H1 (cell line): ENCODE results near the gene GAS2. TPM values are rescaled to one million over a fixed set of nuclear protein-coding genes. Genes with fewer than 3 reads are reported as not detected.

Experiments
- CTCF ChIA-PET: fragments of 300-600 bp; sonication (Branson Sonifier 250); formaldehyde crosslinking; loops from one replicate; lab custom pipeline; 2021; ENCODE audit not compliant: partially characterized antibody; lab: Charles Lee
- POLR2A ChIA-PET: fragments of 300-600 bp; sonication (Branson Sonifier 250); formaldehyde crosslinking; loops from one replicate; lab custom pipeline; 2021; ENCODE audit warnings: inconsistent platforms; ENCODE audit not compliant: partially characterized antibody; lab: Charles Lee
- DNase-seq, 2 experiments: peaks; one replicate each; pipeline versions ENCODE4 v3.0.0 to v3.0.0-alpha.2; 2010 to 2022; ENCODE audit warnings: low spot score in 2 of 2, low read depth in 1 of 2, mixed read lengths in 1 of 2
- FAIRE-seq: peaks from 2 replicates; lab custom pipeline; 2011; peaks lifted over from hg19 to GRCh38; lab: Jason Lieb, UNC
- H2AFZ ChIP-seq: 2 replicates; pipeline ENCODE4 v1.8.1; 2012; ENCODE audit warnings: low read length, inconsistent platforms
- H2AK5ac ChIP-seq: 2 replicates; pipeline ENCODE4 v1.6.1; 2013; ENCODE audit warnings: low read depth, low read length
- H2BK120ac ChIP-seq: replicated peaks from 2 replicates; pipeline ENCODE3; 2013; ENCODE audit warnings: low read depth, low read length, inconsistent platforms
- H2BK12ac ChIP-seq: 2 replicates; pipeline ENCODE4 v1.6.1; 2013; ENCODE audit warnings: low read depth, low read length
- H2BK15ac ChIP-seq: 2 replicates; pipeline ENCODE4 v1.6.1; 2013; ENCODE audit warnings: low read length
- H2BK20ac ChIP-seq: 2 replicates; pipeline ENCODE4 v1.6.1; 2013; ENCODE audit warnings: low read length
- H2BK5ac ChIP-seq: 2 replicates; pipeline ENCODE4 v1.6.1; 2013; ENCODE audit warnings: low read depth, low read length
- H3K14ac ChIP-seq: 2 replicates; pipeline ENCODE4 v1.6.1; 2013; ENCODE audit warnings: inconsistent platforms; ENCODE audit not compliant: insufficient read length
- H3K18ac ChIP-seq: 2 replicates; pipeline ENCODE4 v1.6.1; 2013; ENCODE audit warnings: low read length; ENCODE audit errors: extremely low read depth
- H3K23ac ChIP-seq: 2 replicates; pipeline ENCODE4 v1.6.1; 2013; ENCODE audit warnings: inconsistent platforms; ENCODE audit not compliant: insufficient read length
- H3K23me2 ChIP-seq: 2 replicates; pipeline ENCODE4 v1.6.1; 2013; ENCODE audit warnings: low read depth, low read length
- H3K27ac ChIP-seq: 2 replicates; pipeline ENCODE4 v1.6.1; 2011; ENCODE audit warnings: low read depth, low read length, inconsistent platforms
- H3K27me3 ChIP-seq, 4 experiments: replicated peaks in 1 of 4; 1 replicate in 1 of 4; 2 replicates in 3 of 4; pipeline versions ENCODE4 v1.6.1 to v1.8.1; 2011 to 2013; ENCODE audit warnings: low read length in 3 of 4, mild to moderate bottlenecking in 3 of 4, inconsistent platforms in 2 of 4, mixed read lengths in 2 of 4, moderate library complexity in 1 of 4; ENCODE audit not compliant: control insufficient read depth in 3 of 4, insufficient read depth in 3 of 4; ENCODE audit errors: extremely low read depth in 1 of 4
- H3K36me3 ChIP-seq, 4 experiments: 2 replicates each; pipeline versions ENCODE4 v1.6.1 to v1.8.1; 2011 to 2013; ENCODE audit warnings: mild to moderate bottlenecking in 4 of 4, low read length in 3 of 4, moderate library complexity in 2 of 4, control low read depth in 1 of 4, inconsistent platforms in 1 of 4; ENCODE audit not compliant: insufficient read depth in 4 of 4, control insufficient read depth in 2 of 4
- H3K4ac ChIP-seq: replicated peaks from 2 replicates; pipeline ENCODE3; 2013; ENCODE audit warnings: low read length, low read depth, mixed read lengths, inconsistent platforms; ENCODE audit not compliant: insufficient read length
- H3K4me1 ChIP-seq, 4 experiments: replicated peaks in 1 of 4; 1 replicate in 1 of 4; 2 replicates in 3 of 4; pipeline versions ENCODE4 v1.6.1 to v1.8.1; 2011 to 2013; ENCODE audit warnings: low read length in 3 of 4, inconsistent platforms in 2 of 4, mixed read lengths in 1 of 4; ENCODE audit not compliant: insufficient read depth in 4 of 4, control insufficient read depth in 3 of 4
- H3K4me2 ChIP-seq, 2 experiments: 2 replicates each; pipeline versions ENCODE4 v1.6.1 to v1.8.1; 2011 to 2013; ENCODE audit warnings: low read depth in 2 of 2, low read length in 2 of 2, control low read depth in 1 of 2, inconsistent platforms in 1 of 2, mild to moderate bottlenecking in 1 of 2; ENCODE audit not compliant: insufficient read depth in 1 of 2
- H3K4me3 ChIP-seq, 4 experiments: fragments of 200-600, 300-600 bp in 1 of 4; sonication (generic), shearing (Covaris generic), sonication (Bioruptor Twin) in 1 of 4; 2 replicates each; pipeline versions ENCODE4 v1.5.1 to v1.8.1; 2011 to 2016; ENCODE audit warnings: low read length in 4 of 4, low read depth in 3 of 4, control low read depth in 2 of 4, inconsistent platforms in 2 of 4, mild to moderate bottlenecking in 2 of 4, mixed read lengths in 1 of 4, moderate library complexity in 1 of 4; ENCODE audit not compliant: insufficient read depth in 2 of 4; ENCODE audit errors: extremely low read depth in 1 of 4
- H3K56ac ChIP-seq: replicated peaks from 2 replicates; pipeline ENCODE3; 2013; ENCODE audit warnings: low read depth, mild to moderate bottlenecking, mixed read lengths, low read length, inconsistent platforms; ENCODE audit not compliant: insufficient read length
- H3K79me1 ChIP-seq: 2 replicates; pipeline ENCODE4 v1.6.1; 2013; ENCODE audit warnings: low read depth, low read length, control low read depth
- H3K79me2 ChIP-seq, 2 experiments: 2 replicates each; pipeline versions ENCODE4 v1.6.1 to v1.8.1; 2012 to 2013; ENCODE audit warnings: low read length in 2 of 2, mild to moderate bottlenecking in 2 of 2, inconsistent platforms in 1 of 2; ENCODE audit not compliant: insufficient read depth in 2 of 2, control insufficient read depth in 1 of 2
- H3K9ac ChIP-seq, 4 experiments: replicated peaks in 1 of 4; 1 replicate in 1 of 4; 2 replicates in 3 of 4; pipeline versions ENCODE4 v1.6.1 to v1.8.1; 2011 to 2013; ENCODE audit warnings: low read depth in 3 of 4, low read length in 3 of 4, control low read depth in 2 of 4, mild to moderate bottlenecking in 2 of 4, moderate library complexity in 2 of 4, inconsistent platforms in 1 of 4; ENCODE audit errors: extremely low read depth in 1 of 4
- H3K9me3 ChIP-seq, 2 experiments: 2 replicates each; pipeline versions ENCODE4 v1.6.1 to v1.8.1; 2012 to 2013; ENCODE audit warnings: mild to moderate bottlenecking in 2 of 2, moderate library complexity in 2 of 2, control low read depth in 1 of 2, inconsistent platforms in 1 of 2, low read depth in 1 of 2, low read length in 1 of 2, mixed read lengths in 1 of 2; ENCODE audit not compliant: insufficient read depth in 2 of 2
- H4K20me1 ChIP-seq, 2 experiments: replicated peaks in 1 of 2; 2 replicates each; pipeline versions ENCODE3 to v1.8.1; 2011 to 2013; ENCODE audit warnings: inconsistent platforms in 2 of 2, low read length in 2 of 2, mild to moderate bottlenecking in 1 of 2; ENCODE audit not compliant: insufficient read depth in 2 of 2, control insufficient read depth in 1 of 2
- H4K5ac ChIP-seq: 2 replicates; pipeline ENCODE4 v1.6.1; 2013; ENCODE audit warnings: low read length, low read depth, mixed read lengths, inconsistent platforms; ENCODE audit not compliant: insufficient read length
- H4K8ac ChIP-seq: 2 replicates; pipeline ENCODE4 v1.8.0; 2013; ENCODE audit warnings: mild to moderate bottlenecking, moderate library complexity, low read length, inconsistent platforms; ENCODE audit not compliant: insufficient read depth; ENCODE audit errors: extremely low read depth
- H4K91ac ChIP-seq: replicated peaks from 2 replicates; pipeline ENCODE3; 2013; ENCODE audit warnings: low read length, mixed read lengths, inconsistent platforms; ENCODE audit not compliant: insufficient read length
- ASH2L ChIP-seq: fragments of 200-600, 300-600 bp; sonication (generic); IDR thresholded peaks from one replicate; pipeline ENCODE4 v1.7.1; 2017; ENCODE audit warnings: low read length
- ATF2 ChIP-seq: IDR thresholded peaks from 2 replicates; pipeline ENCODE4 v1.6.1; 2012; ENCODE audit warnings: low read length, inconsistent platforms
- CEBPB ChIP-seq: IDR thresholded peaks from 2 replicates; pipeline ENCODE4 v1.6.1; 2012; ENCODE audit warnings: low read depth, low read length
- CREB1 ChIP-seq: IDR thresholded peaks from 2 replicates; pipeline ENCODE4 v1.6.1; 2012; ENCODE audit warnings: inconsistent platforms
- CTCF ChIP-seq, 3 experiments: IDR thresholded peaks; 1 replicate in 2 of 3; 2 replicates in 1 of 3; pipeline versions ENCODE4 v1.5.1 to v1.6.1; 2011; ENCODE audit warnings: low read length in 3 of 3, mild to moderate bottlenecking in 3 of 3, inconsistent platforms in 2 of 3, low read depth in 1 of 3, moderate library complexity in 1 of 3; ENCODE audit not compliant: insufficient read depth in 1 of 3; ENCODE audit errors: control extremely low read depth in 1 of 3
- E2F6 ChIP-seq: IDR thresholded peaks from 2 replicates; pipeline ENCODE4 v1.6.1; 2012; ENCODE audit warnings: inconsistent platforms
- EZH2 ChIP-seq: fragments of 200-600 bp; sonication (generic); IDR thresholded peaks from 2 replicates; pipeline ENCODE4 v1.7.1; 2012; ENCODE audit warnings: low read depth, mild to moderate bottlenecking, moderate library complexity, low read length, inconsistent platforms; ENCODE audit not compliant: severe bottlenecking
- GABPA ChIP-seq: IDR thresholded peaks from 2 replicates; pipeline ENCODE4 v1.6.1; 2011; ENCODE audit warnings: mild to moderate bottlenecking, low read length, moderate library complexity, borderline replicate concordance; ENCODE audit not compliant: insufficient read depth
- WGBS, 2 experiments: shearing (Covaris generic) in 1 of 2; methylation state at CpG; one replicate each; pipeline versions ENCODE4 v1.1.6 to v1.1.7; 2013 to 2015; ENCODE audit warnings: low lambda C conversion rate in 2 of 2, mixed read lengths in 2 of 2, inconsistent platforms in 1 of 2, low coverage in 1 of 2, missing lambda C conversion rate in 1 of 2; ENCODE audit not compliant: insufficient replicate concordance in 2 of 2, insufficient coverage in 1 of 2, insufficient read length in 1 of 2; ENCODE audit errors: extremely low coverage in 1 of 2, missing lambda C conversion rate in 1 of 2; 5-methylcytosine and 5-hydroxymethylcytosine counted together
- polyA plus RNA-seq, 7 experiments: library from polyadenylated mRNA; depleted of rRNA in 3 of 7; stranded (reverse) in 5 of 7; unstranded in 2 of 7; fragments of >200 nt in 5 of 7; fragments of 200-250 nt in 2 of 7; gene quantifications; 1 replicate in 5 of 7; 2 replicates in 1 of 7; 4 replicates in 1 of 7; pipeline versions ENCODE4 v1.2.1 to v1.2.3, GENCODE V29; 2011 to 2013; ENCODE audit warnings: missing spikeins in 2 of 7, mixed read lengths in 2 of 7
- total RNA-seq: library from RNA; stranded (reverse); fragmentation: NEBNext Ultra II Directional; extraction: Animal tissue kit (Norgen Biotek cat#: 25700); gene quantifications from 2 replicates; pipeline ENCODE4 v1.2.1, GENCODE V29; 2021

GAS2 gene
- total and polyA plus RNA-seq, 2 of the 8 experiments (the other 6 are each of a cell fraction or from before 2014, with no cell fraction given): 0.70 to 1.7 TPM

GRCh38 chr11:22657101-22657694, 9.2 kb upstream of the GAS2 start:
- H4K91ac ChIP-seq: no peak overlapping the region
- H2BK5ac ChIP-seq: no peak overlapping the region
- no peak overlapping the region for H2BK120ac ChIP-seq
- no peak overlapping the region for H2BK15ac ChIP-seq
- H3K18ac ChIP-seq: no peak overlapping the region
- H4K5ac ChIP-seq: no peak overlapping the region
- H3K27ac ChIP-seq: no peak overlapping the region
- H3K14ac ChIP-seq: no peak overlapping the region
- H2AK5ac ChIP-seq: no peak overlapping the region
- no peaks in the 10 kb centered on the region for H3K79me2 ChIP-seq
- H2BK12ac ChIP-seq: no peak overlapping the region
- H2AFZ ChIP-seq: no peak overlapping the region
- no peak overlapping the region for H3K4me3 ChIP-seq
- no peaks in the 10 kb centered on the region for H3K27me3 ChIP-seq
- 0 out of 7 replicates have a peak, but pooled peaks cover 0 to 3% (median 0%) of the 10 kb centered on the region in 4 experiments for H3K4me1 ChIP-seq
- no peaks in the 10 kb centered on the region for H3K9me3 ChIP-seq
- H3K4me2 ChIP-seq: no peak overlapping the region
- H4K20me1 ChIP-seq: no peaks in the 10 kb centered on the region
- WGBS, 2 experiments: 79% methylated on average over 1 of the region's 1 CpG; no CpG with 5 or more reads in 1 of the 2 experiments
- no peaks in the 10 kb centered on the region for H3K79me1 ChIP-seq
- CTCF ChIA-PET: interaction anchor here (0.9 to 1.4 kb wide), 4 partner anchors 12 to 296 kb away, joined by 3 to 6 read pairs (median 5); no protein-coding TSS in a partner anchor
- peak; percentile 55 for FAIRE-seq
- no peak overlapping the region for H3K23ac ChIP-seq
- POLR2A ChIA-PET: interaction anchor here (0.8 to 1.5 kb wide), 2 partner anchors 32 to 174 kb away, joined by 3 read pairs; partner anchors contain the start of gene FANCF
- H3K56ac ChIP-seq: no peak overlapping the region
- H3K9ac ChIP-seq: no peak overlapping the region
- no peaks in the 10 kb centered on the region for H3K23me2 ChIP-seq
- H3K36me3 ChIP-seq: no peaks in the 10 kb centered on the region
- H4K8ac ChIP-seq: no peak overlapping the region
- H2BK20ac ChIP-seq: no peak overlapping the region
- DNase-seq: no peak
- no peak overlapping the region for H3K4ac ChIP-seq
- no peak for TF ChIP-seq CEBPB
- TF ChIP-seq CTCF (IDR thresholded peaks at IDR 0.05; ENCODE audit: control extremely low read depth in 1 of 3, insufficient read depth in 1 of 3, low read depth in 1 of 3, low read length in 3 of 3): no peak
- no peak for TF ChIP-seq E2F6
- no peak for TF ChIP-seq GABPA
- no peak for TF ChIP-seq ATF2
- TF ChIP-seq ASH2L: no peak
- no peak for TF ChIP-seq CREB1
- no peak for TF ChIP-seq EZH2
